Measurements from ENCODE around the gene TTI1.

The TTI1 gene

DNA sequence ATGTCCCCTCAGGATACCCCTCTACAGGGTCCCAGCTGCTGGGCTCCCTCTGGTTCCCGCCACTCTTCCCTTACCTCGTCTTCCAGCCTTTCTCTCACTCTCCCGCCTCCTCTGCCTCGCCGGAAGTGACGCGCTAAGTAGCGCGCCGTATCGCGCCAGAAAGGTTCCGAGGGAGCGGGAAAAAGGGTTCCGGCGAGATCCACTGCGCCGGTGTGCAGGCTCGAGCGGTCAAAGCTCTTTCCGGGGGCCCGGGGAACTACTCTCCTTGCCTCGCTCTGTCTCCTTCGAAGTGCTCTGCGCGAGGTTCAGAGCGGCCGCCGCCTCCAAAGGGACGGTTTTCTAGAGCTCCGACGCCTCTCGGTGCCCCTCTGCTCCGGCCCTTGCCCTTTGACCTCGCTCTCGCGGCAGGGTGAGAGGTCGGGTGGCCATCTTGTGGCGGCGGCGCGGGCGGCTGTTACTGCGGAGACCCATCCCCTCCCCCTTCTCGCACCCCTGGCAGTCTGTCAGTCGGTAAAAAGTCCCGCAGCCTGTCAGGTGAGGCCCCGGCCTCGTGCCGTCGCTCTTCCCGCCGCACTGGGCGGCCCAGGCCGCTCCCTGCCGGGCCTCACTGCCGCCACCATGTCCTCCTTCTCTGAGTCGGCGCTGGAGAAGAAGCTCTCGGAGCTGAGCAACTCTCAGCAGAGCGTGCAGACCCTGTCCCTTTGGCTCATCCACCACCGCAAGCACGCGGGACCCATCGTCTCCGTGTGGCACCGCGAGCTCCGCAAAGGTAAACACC is at the start of gene TTI1, which contains the start of gene RPRD1B:
Gene TTI1 (minus strand): TSS at position 127 of the 778 bp plus-strand sequence. CDS start 19,640 bp downstream, outside the sequence.
Gene RPRD1B (plus strand): TSS at position 417 of the 778 bp plus-strand sequence. CDS start 202 bp downstream, at position 619.
- peak; percentile 95 for DNase-seq (ENCODE audit: low spot score)
- no peak for FAIRE-seq

DNA sequence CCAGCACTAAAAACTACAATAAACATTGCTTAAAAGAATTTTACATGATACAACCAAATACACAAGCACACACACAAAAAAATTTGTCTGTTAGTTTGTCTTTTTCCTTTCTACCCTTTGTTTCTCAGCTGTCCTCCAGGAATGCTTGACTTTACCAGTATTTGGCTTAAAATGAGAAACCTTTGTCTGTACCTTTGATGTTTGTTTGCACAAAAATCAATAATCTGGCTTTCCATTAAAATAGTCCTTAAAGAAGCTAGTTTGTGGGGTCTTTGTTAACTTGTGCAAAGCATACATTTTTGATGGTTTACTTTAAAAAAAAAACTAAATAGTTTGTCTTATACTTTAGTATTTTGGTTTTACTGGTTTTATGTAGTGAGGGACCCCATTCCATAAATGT is 49.6 kb upstream of the TTI1 start:
- FAIRE-seq: no peak
- DNase-seq (ENCODE audit: low spot score): no peak

DNA sequence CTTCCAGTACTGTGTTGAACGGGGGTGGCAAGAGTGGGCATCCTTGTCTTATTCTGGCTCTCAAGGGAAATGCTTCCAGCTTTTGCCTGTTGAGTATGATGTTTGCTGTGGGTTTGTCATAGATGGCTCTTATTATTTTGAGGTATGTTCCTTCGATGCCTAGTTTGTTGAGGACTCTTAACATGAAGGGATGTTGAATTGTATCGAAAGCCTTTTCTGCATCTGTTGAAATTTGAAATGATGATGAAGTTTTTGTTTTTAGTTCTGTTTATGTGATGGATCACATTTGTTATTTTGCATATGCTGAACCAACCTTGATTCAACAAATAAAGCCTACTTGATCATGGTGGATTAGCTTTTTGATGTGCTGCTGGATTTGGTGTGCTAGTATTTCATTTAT is 48.3 kb upstream of the TTI1 start:
- FAIRE-seq: no peak

DNA sequence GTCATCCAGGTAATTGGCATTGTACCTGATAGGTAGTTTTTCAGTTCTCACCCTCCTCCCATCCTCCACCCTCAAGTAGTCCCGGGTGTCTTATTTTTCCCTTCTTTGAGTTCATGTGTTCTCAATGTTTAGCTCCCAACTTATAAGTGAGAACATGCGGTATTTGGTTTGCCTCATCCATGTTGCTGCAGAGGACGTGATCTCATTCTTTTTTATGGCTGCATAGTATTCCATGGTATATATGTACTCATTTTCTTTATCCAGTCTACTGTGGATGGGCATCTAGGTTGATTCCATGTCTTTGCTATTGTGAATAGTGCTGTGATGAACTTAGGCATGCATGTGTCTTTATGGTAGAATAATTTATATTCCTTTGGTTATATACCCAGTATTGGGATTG is 46.1 kb upstream of the TTI1 start:
- FAIRE-seq (no peak), DNase-seq (ENCODE audit: low spot score) (no peak)

More for the DNA sequence above, 48.3 kb upstream of the TTI1 start:
- no peak for DNase-seq (ENCODE audit: low spot score)

DNA sequence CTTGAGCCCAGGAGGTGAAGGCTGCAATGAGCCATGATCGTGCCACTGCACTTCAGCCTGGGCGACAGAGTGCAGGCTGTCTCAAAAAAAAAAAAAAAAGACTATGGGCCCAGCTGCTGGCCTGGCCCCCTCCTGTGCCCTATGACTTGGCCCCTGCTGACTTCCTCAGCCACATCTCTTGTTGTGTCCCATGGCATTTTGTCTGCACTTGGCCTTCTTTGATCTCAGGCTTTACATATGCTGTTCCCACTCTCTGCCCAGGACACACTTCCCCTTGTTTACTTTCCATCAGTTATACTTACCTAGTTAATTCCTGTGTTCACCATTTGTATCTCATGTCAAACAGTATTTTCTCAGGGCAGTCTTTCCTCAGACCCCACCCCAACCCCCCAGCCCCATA is 44.8 kb upstream of the TTI1 start:
- FAIRE-seq: no peak
- no peak for DNase-seq (ENCODE audit: low spot score)

DNA sequence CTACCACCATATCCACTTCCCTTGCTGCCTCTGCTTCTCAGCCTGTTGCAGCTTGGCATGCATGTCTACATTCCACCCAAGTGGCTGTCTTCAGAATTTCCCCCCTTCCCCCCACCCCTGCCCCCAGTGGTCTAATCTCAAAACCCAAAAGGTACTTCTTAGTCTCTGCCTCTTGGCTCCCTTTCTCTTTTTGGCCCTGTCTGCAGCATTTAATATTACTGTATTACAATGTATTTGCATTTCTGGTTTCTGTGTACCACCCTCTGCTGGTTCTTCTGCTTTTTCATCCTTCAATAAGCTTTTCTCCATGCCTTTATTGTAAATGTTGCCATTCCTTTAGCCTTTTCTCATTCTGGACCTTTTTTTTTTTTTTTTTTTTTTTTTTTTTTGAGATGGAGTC is 43.3 kb upstream of the TTI1 start:
- DNase-seq (ENCODE audit: low spot score) (no peak), FAIRE-seq (no peak)

DNA sequence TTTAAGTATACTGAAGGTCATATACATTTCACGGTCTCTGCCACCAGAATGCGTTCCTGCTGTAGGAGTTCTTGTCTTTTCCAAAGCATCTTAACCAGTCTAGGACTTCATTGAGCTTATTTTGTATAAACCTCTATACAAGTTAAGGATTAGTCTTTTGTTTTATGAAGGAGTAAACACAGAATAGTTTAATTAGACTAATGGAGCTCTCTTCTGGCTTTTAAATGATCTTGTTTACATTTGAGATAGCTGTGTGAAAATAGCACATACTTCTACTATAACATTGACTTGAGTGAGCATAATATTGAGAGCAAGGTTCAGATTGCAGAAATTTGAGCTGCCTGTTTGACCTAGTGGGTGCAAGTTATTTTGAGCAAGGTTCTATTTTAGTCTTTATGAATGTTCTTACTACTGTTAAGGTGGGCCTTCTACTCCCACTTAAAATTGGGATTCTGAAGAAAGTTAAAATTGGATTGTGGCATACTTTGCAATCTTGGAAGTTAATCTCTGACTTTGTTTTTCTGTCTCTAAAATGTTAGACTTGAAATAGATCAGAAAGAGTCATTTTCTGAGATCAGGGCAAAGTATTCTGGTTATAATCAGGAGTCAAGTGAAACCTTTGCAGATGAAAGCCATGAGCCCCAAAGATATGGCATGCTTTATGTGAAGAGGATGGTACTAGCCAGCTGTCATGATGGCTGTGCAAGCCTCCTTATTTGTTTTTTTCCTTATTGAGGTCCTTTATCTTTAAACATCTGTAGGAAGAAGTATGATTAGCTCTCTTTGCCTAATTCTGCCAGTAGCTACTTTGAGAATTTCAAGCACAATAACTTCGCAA is 42.1 kb upstream of the TTI1 start:
- no peak for DNase-seq (ENCODE audit: low spot score)
- no peak for FAIRE-seq

DNA sequence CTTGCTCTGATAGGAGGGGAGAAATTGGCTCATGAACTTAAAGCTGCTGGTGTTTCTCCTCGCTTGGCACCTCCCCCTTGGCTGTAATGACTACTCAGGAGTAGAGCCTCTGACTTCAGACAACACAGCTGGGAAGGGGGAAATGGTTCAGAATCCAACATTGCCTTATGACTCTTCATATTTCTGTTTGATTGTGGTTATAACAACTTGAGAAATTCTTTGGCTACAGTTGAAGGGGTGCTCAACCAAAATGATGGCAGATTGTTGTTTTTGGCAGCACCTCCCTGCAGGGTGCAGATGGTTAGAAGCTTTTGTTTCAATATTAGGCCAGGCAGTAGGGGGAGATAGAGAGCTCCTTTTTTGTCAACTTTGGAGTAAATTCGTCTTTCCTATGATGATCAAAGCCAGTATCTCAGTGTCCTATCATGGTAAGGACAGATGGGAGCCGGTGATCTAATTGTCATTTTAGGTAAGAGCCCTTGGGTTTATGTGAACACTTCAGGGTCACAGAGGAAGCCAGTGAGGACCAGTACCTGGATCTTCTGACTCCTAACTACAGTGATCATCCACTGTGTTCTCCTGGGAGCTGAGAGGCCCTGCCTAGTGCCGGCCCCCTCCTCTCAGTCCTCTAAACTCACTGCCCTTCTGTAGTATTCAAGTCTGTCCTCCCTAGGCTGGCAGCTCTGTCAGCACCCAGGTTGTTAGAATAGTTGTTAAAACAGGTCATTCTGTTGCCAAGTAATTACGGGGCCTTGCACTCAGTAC is 40.2 kb upstream of the TTI1 start:
- no peak for FAIRE-seq
- peak; percentile 69 for DNase-seq (ENCODE audit: low spot score)

DNA sequence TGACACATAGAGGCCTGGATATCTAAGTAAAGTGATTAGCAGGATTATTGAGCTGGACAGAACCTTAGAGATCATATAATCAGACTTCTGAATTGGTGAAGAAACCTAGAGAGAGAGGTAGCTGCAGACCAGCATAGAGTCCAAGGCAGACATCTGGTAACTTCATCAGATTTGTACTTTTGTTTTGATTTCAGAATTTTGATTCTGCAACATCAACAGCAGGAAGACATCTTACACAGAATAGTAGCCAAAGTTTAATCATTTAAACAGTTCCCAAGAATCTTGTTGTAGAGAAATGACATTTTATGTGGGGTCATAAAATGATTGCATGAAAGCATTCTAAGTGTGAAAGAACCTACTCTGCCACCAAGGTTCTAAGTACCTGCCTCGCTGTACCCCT is 39.6 kb upstream of the TTI1 start:
- no peak for FAIRE-seq
- no peak for DNase-seq (ENCODE audit: low spot score)

DNA sequence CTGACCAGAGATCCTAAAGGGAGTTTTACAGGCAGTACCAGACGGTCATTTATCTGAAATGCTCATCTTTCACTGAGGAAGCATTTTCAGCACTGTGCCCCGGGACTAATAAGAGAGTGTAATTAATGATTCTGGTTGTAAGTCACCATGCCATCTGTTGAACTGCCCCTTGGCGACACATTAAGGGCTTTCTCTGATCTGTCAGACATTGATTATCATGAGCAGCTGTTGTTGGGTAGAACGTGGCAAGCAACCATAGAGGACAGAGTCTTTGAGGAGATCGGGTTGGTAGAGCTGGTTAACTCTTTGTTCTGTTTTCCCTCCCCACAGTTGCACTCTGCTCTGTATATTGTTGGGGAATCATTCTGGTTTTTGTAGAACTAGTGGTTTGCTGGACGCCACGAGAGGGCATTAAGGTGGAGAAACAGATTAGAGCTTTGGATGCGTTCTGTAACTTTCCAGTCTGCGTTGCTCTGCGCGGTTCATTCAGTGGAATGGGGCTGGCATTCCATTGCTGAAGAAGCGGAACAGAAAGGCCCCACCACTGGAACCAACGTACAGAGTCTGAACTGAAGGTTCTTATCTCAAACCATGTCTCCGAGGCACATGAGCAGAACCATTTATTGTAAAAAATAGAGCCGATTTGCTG is 34.6 kb upstream of the TTI1 start:
- no peak for FAIRE-seq
- no peak for DNase-seq (ENCODE audit: low spot score)

DNA sequence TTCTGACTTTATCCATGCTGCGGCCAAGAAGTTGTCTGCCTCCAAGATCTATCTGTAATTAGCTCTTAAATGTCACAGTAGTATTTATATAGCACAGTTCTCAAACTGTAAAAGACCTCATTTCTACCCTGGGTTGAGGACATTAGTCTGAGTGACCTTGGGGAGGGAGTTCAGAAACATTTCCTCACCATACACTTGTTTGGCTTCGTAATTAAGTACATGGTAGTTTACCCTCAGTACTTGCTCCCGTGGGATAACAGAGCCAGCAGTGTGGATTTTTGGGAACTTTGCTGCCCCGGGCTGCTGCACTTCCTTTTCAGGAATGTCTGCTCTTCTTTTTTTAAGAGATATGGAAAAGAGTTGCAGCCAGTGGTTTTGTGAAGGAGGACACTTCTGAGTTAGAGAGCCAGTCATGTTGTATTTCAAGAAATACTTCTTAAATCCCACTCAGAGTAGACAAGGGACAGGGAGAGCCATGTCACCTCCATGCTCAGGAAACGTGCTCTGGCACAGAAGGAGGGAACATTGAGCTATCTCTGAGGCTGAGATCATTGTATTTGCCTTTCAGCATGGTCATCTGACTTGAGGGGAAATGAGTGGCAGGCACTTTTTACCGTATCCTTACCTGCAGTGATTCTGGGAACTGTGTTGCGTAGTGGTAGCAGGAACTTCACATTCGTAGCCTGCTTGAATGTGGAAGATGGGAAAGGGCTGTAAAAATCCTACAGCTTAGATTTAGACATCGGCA is 33.9 kb upstream of the TTI1 start:
- no peak for DNase-seq (ENCODE audit: low spot score)
- FAIRE-seq: no peak

DNA sequence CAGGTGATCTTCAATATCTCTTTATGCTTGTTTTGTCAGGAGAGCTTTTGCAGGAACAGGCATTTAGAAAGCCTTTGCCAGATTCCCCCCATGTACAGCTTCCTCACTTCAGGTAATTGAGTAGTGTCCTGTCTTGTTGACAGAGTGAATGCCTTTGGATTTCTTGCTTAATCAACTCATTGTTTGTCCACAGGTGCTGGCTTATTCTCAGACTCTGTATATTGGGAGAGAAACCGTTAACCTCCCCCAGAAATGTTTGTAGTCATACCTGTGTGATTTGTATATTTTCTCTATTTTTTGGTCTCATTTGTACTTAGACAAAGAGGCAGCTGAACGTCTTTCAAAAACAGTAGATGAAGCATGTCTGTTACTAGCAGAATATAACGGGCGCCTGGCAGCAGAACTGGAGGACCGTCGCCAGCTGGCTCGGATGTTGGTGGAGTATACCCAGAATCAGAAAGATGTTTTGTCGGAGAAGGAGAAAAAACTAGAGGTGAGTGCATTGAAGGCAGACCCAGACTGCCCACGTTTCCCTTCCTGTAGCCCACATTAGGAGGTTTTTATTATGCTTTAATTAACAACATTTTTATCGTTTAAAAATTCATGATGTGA is 32.6 kb upstream of the TTI1 start:
- DNase-seq (ENCODE audit: low spot score) (no peak), FAIRE-seq (no peak)

DNA sequence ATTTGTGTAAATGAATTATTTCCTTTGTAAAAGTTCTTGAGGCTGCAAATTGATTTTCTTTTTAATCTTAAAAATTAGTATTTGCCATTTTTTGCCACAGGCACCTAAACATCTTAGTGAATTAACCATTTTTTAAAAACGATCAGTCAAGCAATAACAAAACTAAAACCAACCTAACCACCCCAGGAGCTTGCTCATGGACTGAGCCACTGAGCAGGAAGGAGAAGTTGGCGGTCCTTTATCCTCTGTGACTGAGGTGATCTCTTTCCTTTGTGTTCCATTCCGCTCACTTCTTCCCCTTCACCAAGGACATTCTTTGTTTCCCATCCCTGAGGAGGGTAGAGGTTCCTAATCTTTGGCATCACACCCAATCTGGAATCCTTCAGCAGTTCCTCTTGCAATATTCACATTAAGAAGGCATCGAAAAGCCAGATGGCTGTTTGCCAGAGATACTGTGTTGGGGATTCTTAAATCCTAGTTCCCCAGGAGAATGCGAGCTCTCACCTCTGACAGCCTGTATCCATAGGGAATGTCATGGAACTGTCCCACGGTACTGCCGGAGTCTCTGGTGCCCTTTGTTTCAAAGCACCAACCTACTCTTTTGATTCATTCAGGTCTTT is 30.8 kb upstream of the TTI1 start:
- DNase-seq (ENCODE audit: low spot score) (no peak), FAIRE-seq (no peak)

DNA sequence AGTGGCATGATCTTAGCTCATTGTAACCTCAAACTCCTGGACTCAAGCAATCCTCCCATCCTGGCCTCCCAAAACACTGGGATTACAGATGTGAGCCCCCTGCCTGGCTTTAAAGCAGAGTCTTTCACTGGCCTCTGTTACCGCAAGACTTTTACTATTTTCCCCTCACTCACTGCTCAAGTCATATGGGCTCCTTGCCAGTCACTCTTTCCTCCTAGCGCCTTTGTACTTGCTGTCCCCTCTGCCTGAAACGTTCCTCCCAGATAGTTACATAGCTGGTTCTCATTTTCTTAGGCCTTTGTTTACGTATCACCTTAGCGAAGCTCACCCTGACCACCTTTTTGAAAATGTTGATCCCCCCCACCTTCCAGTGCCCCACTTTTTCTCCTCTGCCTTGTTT is 29.6 kb upstream of the TTI1 start:
- FAIRE-seq (no peak), DNase-seq (ENCODE audit: low spot score) (no peak)

DNA sequence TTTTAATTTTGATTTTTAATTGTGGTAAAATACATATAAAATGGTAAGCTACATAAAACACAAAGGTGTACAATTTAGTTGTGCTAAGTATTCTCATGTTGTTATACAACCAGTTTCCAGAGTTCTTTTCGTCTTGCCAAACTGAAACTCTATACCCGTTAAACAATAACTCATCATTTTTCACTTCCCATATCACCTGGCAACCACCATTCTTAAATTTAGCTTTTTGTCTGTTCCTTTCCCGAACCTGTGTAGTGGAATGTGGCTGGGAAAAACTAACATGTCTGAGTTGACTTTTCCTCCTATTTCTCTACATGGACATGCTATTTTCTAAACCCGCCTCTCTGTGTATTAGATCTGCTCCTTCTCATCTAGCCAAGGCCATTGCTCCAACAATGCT is 27.9 kb upstream of the TTI1 start:
- no peak for FAIRE-seq
- no peak for DNase-seq (ENCODE audit: low spot score)

DNA sequence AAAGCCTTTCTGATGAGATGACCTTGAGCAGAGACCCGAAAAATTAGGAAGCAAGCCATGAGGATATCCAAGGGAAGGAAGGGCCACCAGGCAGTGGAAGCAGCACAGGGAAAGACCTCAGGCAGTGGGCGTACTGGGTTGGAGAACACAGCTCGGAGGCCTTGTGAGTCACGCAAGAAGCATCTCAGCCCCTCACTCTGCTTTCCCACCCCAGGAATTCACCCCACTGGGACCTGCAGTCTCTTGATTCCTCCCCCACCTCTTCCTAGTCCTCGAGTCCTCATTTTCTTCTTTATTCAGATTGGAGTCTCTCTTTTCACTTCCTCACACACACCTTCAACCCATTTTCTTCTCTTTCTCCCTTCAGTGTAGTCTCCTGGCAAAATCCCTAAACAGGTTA is 27.3 kb upstream of the TTI1 start:
- no peak for DNase-seq (ENCODE audit: low spot score)
- no peak for FAIRE-seq

DNA sequence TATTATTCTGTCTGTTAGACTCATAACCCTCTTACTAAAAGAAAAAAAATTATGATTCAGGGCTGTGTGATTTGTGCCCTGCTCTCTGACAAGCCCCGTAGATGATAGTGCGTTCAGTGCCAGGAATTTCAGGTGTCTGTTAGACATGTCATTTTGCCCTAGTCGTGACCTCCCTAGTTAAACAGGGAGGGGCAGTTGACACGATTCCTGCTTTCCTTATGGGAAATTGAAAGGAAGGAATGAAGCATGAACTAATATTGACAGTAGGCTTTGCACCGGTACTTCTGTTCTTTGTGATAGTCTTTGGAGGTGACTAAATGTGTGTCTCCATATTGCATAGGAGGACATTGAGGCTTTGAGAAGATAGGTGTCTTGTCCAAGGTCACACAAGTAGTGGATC is 26.6 kb upstream of the TTI1 start:
- FAIRE-seq (no peak), DNase-seq (ENCODE audit: low spot score) (no peak)

DNA sequence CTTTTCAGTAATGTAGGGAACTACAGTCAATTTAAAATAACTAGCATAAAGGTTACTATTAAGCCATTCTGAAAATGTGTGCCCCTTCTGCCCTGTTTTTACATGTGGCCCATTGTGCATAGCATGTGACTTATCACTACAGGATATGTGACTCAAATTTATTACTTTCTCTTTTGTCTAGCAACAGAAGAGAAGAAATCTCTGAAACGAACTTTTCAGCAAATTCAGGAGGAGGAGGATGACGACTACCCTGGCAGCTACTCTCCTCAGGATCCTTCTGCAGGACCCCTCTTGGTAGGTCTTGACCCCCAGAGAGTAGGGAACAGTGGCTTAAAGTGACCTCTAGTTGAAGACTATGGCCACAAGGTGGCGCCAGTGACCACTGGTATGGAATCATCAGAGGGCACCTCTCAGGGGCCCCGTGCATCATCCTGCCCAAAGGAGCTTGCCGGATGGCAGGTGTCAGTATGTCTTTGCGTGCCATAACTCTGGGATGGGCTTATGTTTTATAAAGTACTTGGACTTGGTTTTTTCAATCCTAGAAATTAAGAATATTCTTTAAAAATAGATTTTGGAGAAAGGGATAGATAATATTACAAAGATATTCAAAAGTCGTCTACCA is 24.2 kb upstream of the TTI1 start:
- DNase-seq (ENCODE audit: low spot score) (peak; percentile 85), FAIRE-seq (no peak)

DNA sequence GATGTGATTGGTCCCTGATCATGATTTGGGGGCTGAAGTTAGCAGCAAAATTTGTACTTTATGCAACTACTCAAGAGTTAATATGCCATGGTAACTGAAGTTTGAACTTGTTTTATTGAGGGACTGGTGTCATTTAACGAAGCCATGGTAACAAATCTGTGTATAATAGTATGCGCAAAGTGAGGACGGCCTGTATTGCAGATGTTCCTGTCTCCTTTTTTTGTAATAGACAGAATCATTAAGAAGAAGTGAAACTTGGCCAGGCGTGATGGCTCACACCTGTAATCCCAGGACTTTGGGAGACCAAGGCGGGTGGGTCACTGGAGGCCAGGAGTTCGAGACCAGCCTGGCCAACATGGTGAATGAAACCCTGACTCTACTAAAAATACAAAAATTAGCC is 22.6 kb upstream of the TTI1 start:
- no peak for DNase-seq (ENCODE audit: low spot score)
- FAIRE-seq: no peak
